Ishikawa (cell line): Measurements from ENCODE around the gene CFAP52.

ENCODE experiments used
- CEBPB ChIP-seq: IDR thresholded peaks from 2 replicates; pipeline ENCODE4 v1.6.1; 2012
- CREB1 ChIP-seq: IDR thresholded peaks from 2 replicates; pipeline ENCODE4 v1.6.1; 2012; ENCODE audit warnings: low read depth
- EGR1 ChIP-seq: IDR thresholded peaks from 2 replicates; pipeline ENCODE4 v1.6.1; 2012
- EP300 ChIP-seq: IDR thresholded peaks from 2 replicates; pipeline ENCODE4 v1.6.1; 2012; ENCODE audit warnings: borderline replicate concordance
- FOXM1 ChIP-seq: IDR thresholded peaks from 2 replicates; pipeline ENCODE4 v1.6.1; 2012; ENCODE audit warnings: low read depth, borderline replicate concordance
- MAX ChIP-seq: IDR thresholded peaks from 2 replicates; pipeline ENCODE4 v1.6.1; 2012
- NFIC ChIP-seq: IDR thresholded peaks from 2 replicates; pipeline ENCODE4 v1.6.1; 2012
- RAD21 ChIP-seq: IDR thresholded peaks from 2 replicates; pipeline ENCODE4 v1.6.1; 2012; ENCODE audit warnings: low read depth
- REST ChIP-seq: IDR thresholded peaks from 2 replicates; pipeline ENCODE4 v1.6.1; 2012; ENCODE audit warnings: low read depth, mild to moderate bottlenecking
- TAF1 ChIP-seq: IDR thresholded peaks from 2 replicates; pipeline ENCODE4 v1.6.1; 2012; ENCODE audit warnings: low read depth, mild to moderate bottlenecking
- TCF12 ChIP-seq: IDR thresholded peaks from 2 replicates; pipeline ENCODE4 v1.6.1; 2012; ENCODE audit warnings: low read depth
- TEAD4 ChIP-seq: IDR thresholded peaks from 2 replicates; pipeline ENCODE4 v1.6.1; 2012
- USF1 ChIP-seq: IDR thresholded peaks from 2 replicates; pipeline ENCODE4 v1.6.1; 2012
- YY1 ChIP-seq: IDR thresholded peaks from 2 replicates; pipeline ENCODE4 v1.6.1; 2012; ENCODE audit warnings: low read depth
- ZBTB7A ChIP-seq: IDR thresholded peaks from 2 replicates; pipeline ENCODE4 v1.6.1; 2012; ENCODE audit warnings: low read depth

CFAP52 gene

GRCh38 chr17:9672266-9672665 is 95.8 kb downstream of the CFAP52 start:
- TF ChIP-seq CREB1 = no peak
- TF ChIP-seq ZBTB7A = no peak
- no peak for TF ChIP-seq RAD21
- no peak for TF ChIP-seq TEAD4
- TF ChIP-seq EGR1 = no peak
- TF ChIP-seq MAX = no peak
- TF ChIP-seq REST = no peak
- no peak for TF ChIP-seq YY1
- TF ChIP-seq USF1 = no peak
- no peak for TF ChIP-seq CEBPB
- TF ChIP-seq TCF12 = no peak
- no peak for TF ChIP-seq TAF1
- TF ChIP-seq FOXM1 = no peak
- no peak for TF ChIP-seq EP300

GRCh38 chr17:9672691-9673090 is 96.2 kb downstream of the CFAP52 start:
- TF ChIP-seq ZBTB7A = no peak
- no peak for TF ChIP-seq CREB1
- TF ChIP-seq TEAD4 = no peak
- no peak for TF ChIP-seq EP300
- no peak for TF ChIP-seq USF1
- no peak for TF ChIP-seq RAD21
- no peak for TF ChIP-seq FOXM1
- TF ChIP-seq NFIC = no peak
- no peak for TF ChIP-seq YY1
- TF ChIP-seq REST = no peak
- no peak for TF ChIP-seq CEBPB
- no peak for TF ChIP-seq TCF12
- no peak for TF ChIP-seq TAF1
- TF ChIP-seq MAX = no peak
- TF ChIP-seq EGR1 = no peak

- TF ChIP-seq EGR1 (no peak), RAD21 (peak; percentile 20; the same call in 1 of the 2 replicates)
Observed at GRCh38 chr17:9676084-9676483, 99.6 kb downstream of the CFAP52 start.

GRCh38 chr17:9676820-9677310 is 100.4 kb downstream of the CFAP52 start:
- TF ChIP-seq REST = no peak
- TF ChIP-seq TCF12 = 0 out of 2 replicates have a peak, but pooled peaks have one; percentile 18
- TF ChIP-seq EP300 = peak; percentile 14; the same call in 1 of the 2 replicates
- TF ChIP-seq MAX = 0 out of 2 replicates have a peak, but pooled peaks have one; percentile 24

- TF ChIP-seq USF1 (no peak), TEAD4 (no peak), NFIC (no peak), EP300 (no peak), EGR1 (no peak), TAF1 (no peak), ZBTB7A (no peak), RAD21 (no peak), CREB1 (no peak), YY1 (no peak), CEBPB (no peak), REST (no peak), FOXM1 (no peak), TCF12 (no peak)
Observed at GRCh38 chr17:9677411-9677810, 101.0 kb downstream of the CFAP52 start.
